Mesenteric fat pad (tissue), 1 donor: ENCODE data around the gene SLC4A5. TPM values are rescaled to one million over a fixed set of nuclear protein-coding genes. Genes with fewer than 3 reads are reported as not detected.

Source experiments
- DNase-seq: peaks from one replicate; pipeline ENCODE4 v3.0.0-alpha.2; 2020; ENCODE audit warnings: low spot score
- total RNA-seq: library from RNA; stranded (reverse); fragmentation: NEBNext Ultra II Directional; extraction: Animal tissue kit (Norgen Biotek cat#: 25700); gene quantifications from one replicate; pipeline ENCODE4 v1.2.1, GENCODE V29; 2021
- donor health status: DM: yes; HTN: yes; CAD: no.

SLC4A5 gene
- total RNA-seq, 1 donor from 2014 or later: 2.0 TPM

- DNase-seq: no peak
Observed at GRCh38 chr2:74278694-74279093, 64.5 kb downstream of the SLC4A5 start.

- peak; percentile 43 for DNase-seq
Observed at GRCh38 chr2:74278176-74278575, 65.0 kb downstream of the SLC4A5 start.

DNA sequence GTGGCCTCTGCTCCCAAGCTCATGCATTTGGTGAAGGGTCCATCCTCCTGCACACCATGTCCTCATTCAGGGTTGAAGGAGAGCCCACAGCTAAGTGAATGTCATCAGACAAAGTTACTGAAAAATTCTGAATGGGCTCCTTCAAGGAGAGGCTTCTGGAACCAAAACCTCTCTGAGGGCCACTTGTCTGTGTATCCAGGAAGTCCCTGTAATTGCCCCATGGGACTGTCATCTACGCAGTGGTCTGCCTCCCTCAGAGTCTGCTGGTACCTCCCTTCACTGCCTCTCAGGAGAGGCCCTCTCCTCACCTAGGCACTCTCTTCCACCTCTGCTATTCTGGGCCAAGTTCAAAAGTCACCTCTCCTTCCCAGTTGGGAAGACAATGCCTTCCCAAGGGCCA lies 68.0 kb downstream of the SLC4A5 start:
- no peak for DNase-seq

- no peak for DNase-seq
Observed at GRCh38 chr2:74269667-74270066, 73.5 kb downstream of the SLC4A5 start.

DNA sequence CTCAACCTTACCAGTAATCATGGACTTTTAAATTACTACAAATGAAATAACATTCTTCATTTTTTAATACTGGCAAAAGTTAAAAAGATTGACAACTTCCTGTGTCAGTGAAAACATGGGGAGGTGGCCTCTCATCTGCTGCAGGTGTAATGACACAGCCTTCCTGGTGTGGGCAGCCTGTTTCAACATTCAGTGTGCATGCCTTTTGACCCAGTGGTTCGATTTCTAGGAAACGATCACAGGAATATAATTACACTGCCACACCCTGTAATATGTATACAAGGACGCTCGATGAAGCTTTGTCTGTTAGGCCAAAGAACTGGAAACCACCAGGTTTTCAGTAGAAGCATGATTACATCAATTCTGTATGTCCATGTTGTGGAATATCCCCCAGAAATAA lies 76.1 kb downstream of the SLC4A5 start:
- no peak for DNase-seq

DNA sequence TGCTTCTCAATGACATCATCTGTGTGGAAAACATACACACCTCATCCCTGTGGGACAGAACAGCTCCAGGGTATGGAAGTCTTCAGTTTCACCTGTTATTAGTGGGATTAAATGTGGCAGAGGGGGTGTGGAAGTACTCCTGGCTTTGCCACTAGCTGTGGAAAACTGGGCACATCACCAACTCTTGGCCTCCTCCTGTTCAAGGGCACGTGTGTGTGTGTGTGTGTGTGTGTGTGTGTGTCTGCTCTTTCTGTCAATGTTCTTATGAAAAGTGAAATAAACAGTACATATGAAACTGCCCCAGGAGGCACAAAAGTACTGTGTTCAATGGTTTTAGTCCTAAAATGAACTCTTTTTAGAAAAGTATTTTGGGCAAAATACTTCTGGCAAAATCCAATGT lies 78.9 kb downstream of the SLC4A5 start:
- no peak for DNase-seq

DNA sequence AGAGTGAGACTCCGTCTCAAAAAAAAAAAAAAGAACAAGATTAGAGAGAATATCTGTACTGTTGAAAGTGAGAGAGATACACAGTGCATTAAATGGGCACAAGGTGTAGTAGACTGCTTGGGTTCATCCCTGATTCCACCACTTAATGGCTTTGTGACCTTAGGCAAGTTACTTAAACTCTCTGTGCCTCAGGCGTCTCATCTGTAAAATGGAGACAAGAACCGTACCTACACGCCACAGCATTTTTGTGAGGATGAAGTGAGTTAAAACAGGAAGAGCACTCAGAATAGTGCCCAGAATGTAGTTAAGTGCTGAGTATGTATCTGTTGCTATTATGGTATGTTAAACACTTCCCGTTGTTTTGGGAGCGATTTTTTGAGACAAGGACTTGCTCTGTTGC lies 80.5 kb downstream of the SLC4A5 start:
- DNase-seq: no peak

GRCh38 chr2:74261204-74261864 lies 81.9 kb downstream of the SLC4A5 start:
- DNase-seq: peak; percentile 55

GRCh38 chr2:74260495-74260894 lies 82.7 kb downstream of the SLC4A5 start:
- peak; percentile 18 for DNase-seq

DNA sequence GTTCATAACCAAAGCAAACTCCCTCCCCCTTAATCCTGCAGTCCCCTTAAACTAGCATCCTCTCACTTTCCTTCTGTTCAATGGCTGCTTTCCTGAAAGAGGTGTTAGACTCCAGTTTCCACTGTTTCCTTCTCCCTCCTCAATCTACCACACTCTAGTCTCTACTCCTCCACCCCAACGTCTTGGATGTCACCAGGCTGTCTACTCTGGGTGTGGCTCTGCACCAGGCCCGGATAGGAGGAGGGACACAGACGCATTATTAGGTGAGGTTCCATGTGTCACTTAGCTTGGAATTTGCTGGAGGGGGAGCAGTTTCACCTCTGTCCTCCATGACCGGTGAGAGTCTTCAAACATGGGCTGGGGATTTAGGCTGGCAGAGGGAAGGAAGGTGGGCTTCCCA lies 83.5 kb downstream of the SLC4A5 start:
- DNase-seq: peak; percentile 22

GRCh38 chr2:74259191-74259590 lies 84.0 kb downstream of the SLC4A5 start:
- peak; percentile 77 for DNase-seq

DNA sequence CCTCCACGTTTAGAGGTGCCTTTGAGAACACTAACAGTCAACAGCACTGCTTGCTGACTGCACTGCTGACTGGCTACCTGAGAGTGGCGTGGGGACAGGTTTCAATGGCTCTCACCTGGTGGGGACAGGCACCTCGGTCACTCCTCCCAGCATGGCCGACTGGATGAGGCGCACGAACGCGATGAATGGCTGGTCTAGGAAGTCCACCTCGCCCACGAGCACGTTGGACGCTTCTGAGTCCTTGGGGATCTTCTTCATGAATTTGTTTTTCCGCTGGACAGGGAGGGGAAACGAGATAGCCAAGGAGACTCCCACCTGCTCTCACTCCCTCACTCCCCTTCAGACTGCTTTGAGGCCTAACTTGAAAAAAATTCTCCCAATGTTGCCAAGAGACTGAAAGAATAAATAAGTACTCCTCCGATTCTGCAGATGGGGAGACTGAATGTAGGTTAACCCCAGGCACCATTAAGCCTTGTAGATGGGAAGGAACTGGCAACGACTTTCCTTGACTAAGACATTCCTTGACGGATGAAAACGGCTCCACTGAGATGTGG lies 87.5 kb downstream of the SLC4A5 start:
- DNase-seq: peak; percentile 87

DNA sequence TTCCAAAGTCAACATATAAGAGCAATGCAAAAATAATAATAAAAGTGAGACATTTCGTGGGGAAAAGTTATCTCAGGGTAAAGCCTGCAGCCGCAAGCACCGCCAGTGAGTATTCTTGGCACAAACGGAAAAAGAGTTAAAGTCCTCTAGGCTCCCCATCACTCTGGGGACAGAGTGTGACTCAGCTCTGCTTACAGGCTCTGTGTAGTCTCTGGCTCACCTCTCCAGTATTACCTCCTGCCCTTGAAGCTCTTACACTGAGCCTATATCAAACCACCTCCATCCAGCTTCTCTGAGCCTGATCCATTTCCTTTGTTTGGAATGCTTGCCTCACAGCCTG lies 89.3 kb downstream of the SLC4A5 start:
- peak; percentile 9 for DNase-seq

GRCh38 chr2:74253306-74253970 lies 89.8 kb downstream of the SLC4A5 start:
- DNase-seq: no peak

- DNase-seq: peak; percentile 43
Observed at GRCh38 chr2:74252862-74253261, 90.4 kb downstream of the SLC4A5 start.

DNA sequence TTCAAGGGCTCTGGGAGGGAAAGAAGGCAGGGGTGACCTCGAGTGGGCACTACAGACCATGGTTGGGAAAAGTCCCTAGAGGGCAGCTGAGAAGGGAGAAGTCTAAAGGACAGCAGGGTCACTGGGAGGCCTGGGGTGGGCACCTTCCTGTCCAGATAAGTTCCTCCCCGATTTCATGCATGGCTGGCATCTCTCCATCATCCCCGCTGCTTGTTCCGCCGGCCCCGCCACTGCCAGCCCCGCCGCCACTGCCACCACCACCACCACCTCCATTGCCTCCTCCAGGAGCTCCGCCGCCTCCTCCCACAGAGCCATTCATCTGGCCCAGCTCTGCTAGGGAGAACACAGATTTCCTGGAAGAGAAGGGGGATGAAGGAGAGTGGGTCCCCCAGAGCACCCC lies 91.2 kb downstream of the SLC4A5 start:
- peak; percentile 77 for DNase-seq

DNA sequence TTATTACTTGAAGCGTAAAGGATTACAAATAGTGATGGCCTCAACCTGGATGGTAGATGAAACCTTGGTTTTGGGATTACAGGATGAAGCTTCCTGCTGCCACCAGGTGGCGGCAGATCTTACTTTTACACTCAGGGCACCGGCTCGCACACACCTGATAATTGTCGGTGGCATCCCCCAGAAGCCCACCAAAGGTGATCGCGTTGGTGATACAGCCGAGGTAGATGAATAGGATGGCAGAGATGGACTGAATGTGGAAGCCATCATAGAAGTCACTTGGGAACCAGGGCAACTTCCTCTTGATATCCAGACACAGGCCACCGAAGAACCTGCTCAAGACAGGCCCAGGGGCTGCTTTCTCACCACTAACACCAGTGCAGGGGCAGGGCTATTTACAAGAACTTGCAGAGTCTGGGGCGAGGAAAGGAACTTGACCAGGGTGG lies 93.0 kb downstream of the SLC4A5 start:
- peak; percentile 74 for DNase-seq

- DNase-seq: peak; percentile 1
Observed at GRCh38 chr2:74249406-74250122, 93.7 kb downstream of the SLC4A5 start.

- DNase-seq: no peak
Observed at GRCh38 chr2:74246496-74247195, 96.6 kb downstream of the SLC4A5 start.

DNA sequence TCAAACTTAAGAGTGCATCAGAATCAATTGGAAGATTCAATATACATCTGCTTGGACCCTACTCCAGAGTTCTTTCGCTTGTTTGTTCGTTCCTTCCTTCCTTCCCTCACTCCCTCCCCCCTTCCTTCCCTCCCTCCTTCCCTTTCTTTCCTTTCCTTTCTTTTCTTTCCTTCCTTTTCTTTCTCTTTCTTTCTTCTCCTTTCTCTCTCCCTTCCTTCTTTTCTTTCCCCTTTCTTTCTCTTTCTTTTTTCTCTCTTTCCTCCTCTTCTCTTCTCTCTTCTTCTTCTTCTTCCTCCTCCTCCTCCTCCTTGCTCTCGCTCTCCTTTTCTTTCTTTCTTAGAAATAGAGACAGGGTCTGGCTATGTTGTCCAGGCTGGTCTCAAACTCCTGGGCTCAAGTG lies 98.9 kb downstream of the SLC4A5 start:
- DNase-seq: no peak

- no peak for DNase-seq
Observed at GRCh38 chr2:74242354-74243071, 100.7 kb downstream of the SLC4A5 start.
